ENCODE measurements around the gene PPP1CA. TPM values are rescaled to one million over a fixed set of nuclear protein-coding genes. Genes with fewer than 3 reads are reported as not detected.

PPP1CA gene
- total RNA-seq (100 to 1,000 TPM; 159 to 161 TPM), polyA plus RNA-seq (100 to 1,000 TPM; 474 to 774 TPM)

GRCh38 chr11:67401495-67402191 lies at the start of gene PPP1CA:
TSS of gene PPP1CA (minus strand) at chr11:67401858. CDS start at chr11:67401782, 76 bp downstream.
- no peaks in the 10 kb centered on the region for H3K27me3 ChIP-seq (ENCODE audit: insufficient read depth, low read length)
- Mint-ChIP-seq H3K9me3 (no peaks in the 10 kb centered on the region), H3K36me3 (peaks cover 22 to 54% of the 10 kb centered on the region in 2 donors), H3K27ac (peak within 1 kb of the TSS; percentile 83 to 98 (median 89)), H3K4me3 (peak within 1 kb of the TSS; percentile 89 to 97 (median 92)), H3K27me3 (no peaks in the 10 kb centered on the region), H3K4me1 (peaks cover 27 to 80% (median 45%) of the 10 kb centered on the region in 4 donors)
- intact Hi-C loops (cut with micrococcal nuclease), result loop anchor here (1.0 to 2.0 kb wide), 5 partner anchors 9 to 107 kb away; partner anchors contain the start of genes CDK2AP2, PTPRCAP and TMEM134
- DNase-seq, result peak; percentile 87 to 97 (median 92)
- ChIA-PET POLR2A (ENCODE audit: partially characterized antibody) (interaction anchor here (0.6 to 21.5 kb wide), 32 partner anchors 7 to 1511 kb away, joined by 3 to 2262 read pairs (median 7); partner anchors contain the start of genes AIP, ANKRD13D, CABP4 and CARNS1), CTCF (ENCODE audit: partially characterized antibody) (interaction anchor here (0.9 to 5.7 kb wide), 28 partner anchors 11 to 229 kb away, joined by 3 to 65 read pairs (median 6); partner anchors contain the start of genes AIP, CARNS1, PITPNM1 and POLD4)
- H3K27ac ChIP-seq (ENCODE audit: low read depth, low read length), result peak within 1 kb of the TSS; percentile 81
- peaks cover 78% of the 10 kb centered on the region for H3K4me1 ChIP-seq (ENCODE audit: insufficient read depth, low read length)
- H3K9me3 ChIP-seq (ENCODE audit: control insufficient read depth in 1 of 2, low read length in 2 of 2), result no peaks in the 10 kb centered on the region
- peak within 1 kb of the TSS; percentile 78 to 88 for H3K4me3 ChIP-seq (ENCODE audit: low read length in 2 of 2)
- H3K36me3 ChIP-seq (ENCODE audit: insufficient read depth, low read length), result peaks cover 37% of the 10 kb centered on the region

GRCh38 chr11:67450796-67451657 lies 49.4 kb upstream of the PPP1CA start:
- Mint-ChIP-seq H3K27ac (peak overlapping the region in 2 of 7 donors; percentile 48 to 87), H3K4me1 (peaks cover 21 to 42% (median 27%) of the 10 kb centered on the region in 4 donors), H3K4me3 (no peak overlapping the region), H3K9me3 (peaks cover 0 to 2% (median 0%) of the 10 kb centered on the region in 8 donors), H3K27me3 (no peaks in the 10 kb centered on the region), H3K36me3 (no peaks in the 10 kb centered on the region)
- DNase-seq, result peak in 1 of 5 donors; percentile 11
- Histone ChIP-seq H3K27me3 (ENCODE audit: insufficient read depth, low read length) (no peaks in the 10 kb centered on the region), H3K27ac (ENCODE audit: low read depth, low read length) (no peak overlapping the region), H3K4me1 (ENCODE audit: insufficient read depth, low read length) (peaks cover 32% of the 10 kb centered on the region), H3K9me3 (ENCODE audit: control insufficient read depth in 1 of 2, low read length in 2 of 2) (no peaks in the 10 kb centered on the region), H3K4me3 (ENCODE audit: low read length in 2 of 2) (no peak overlapping the region), H3K36me3 (ENCODE audit: insufficient read depth, low read length) (no peaks in the 10 kb centered on the region)
- ChIA-PET CTCF (ENCODE audit: partially characterized antibody) (interaction anchor here (1.8 kb wide), 1 partner anchor 13 kb away, joined by 8 read pairs; the partner anchor contains the start of gene PTPRCAP), POLR2A (ENCODE audit: partially characterized antibody) (interaction anchor here (1.0 to 30.4 kb wide), 11 partner anchors 6 to 59 kb away, joined by 3 to 900 read pairs (median 4); partner anchors contain the start of genes CABP4, CORO1B, GPR152 and PPP1CA)
- intact Hi-C loops (cut with micrococcal nuclease), result no loop called here

GRCh38 chr11:67449116-67449844 lies 47.6 kb upstream of the PPP1CA start:
- intact Hi-C loops (cut with micrococcal nuclease), result no loop called here
- Mint-ChIP-seq H3K27ac (peak overlapping the region in 4 of 7 donors; percentile 18 to 94 (median 67)), H3K27me3 (no peaks in the 10 kb centered on the region), H3K4me1 (peaks cover 35 to 60% (median 45%) of the 10 kb centered on the region in 4 donors), H3K9me3 (peaks cover 0 to 2% (median 0%) of the 10 kb centered on the region in 8 donors), H3K36me3 (no peaks in the 10 kb centered on the region), H3K4me3 (peak overlapping the region in 2 of 8 donors; percentile 20 to 31)
- Histone ChIP-seq H3K36me3 (ENCODE audit: insufficient read depth, low read length) (no peaks in the 10 kb centered on the region), H3K4me1 (ENCODE audit: insufficient read depth, low read length) (peaks cover 49% of the 10 kb centered on the region), H3K9me3 (ENCODE audit: control insufficient read depth in 1 of 2, low read length in 2 of 2) (no peaks in the 10 kb centered on the region), H3K27ac (ENCODE audit: low read depth, low read length) (no peak overlapping the region), H3K27me3 (ENCODE audit: insufficient read depth, low read length) (no peaks in the 10 kb centered on the region), H3K4me3 (ENCODE audit: low read length in 2 of 2) (no peak overlapping the region)
- POLR2A ChIA-PET (ENCODE audit: partially characterized antibody), result interaction anchor here (0.9 to 30.4 kb wide), 8 partner anchors 8 to 57 kb away, joined by 3 to 900 read pairs (median 6); partner anchors contain the start of genes CABP4, CORO1B, GPR152 and PPP1CA
- DNase-seq, result peak in 1 of 5 donors; percentile 13
- CTCF ChIA-PET (ENCODE audit: partially characterized antibody), result interaction anchor here (0.7 to 1.8 kb wide), 5 partner anchors 11 to 98 kb away, joined by 3 to 8 read pairs (median 3); partner anchors contain the start of genes PPP1CA and PTPRCAP

- H3K27ac ChIP-seq (ENCODE audit: low read depth, low read length), result peak overlapping the region; percentile 16
Observed at GRCh38 chr11:67448220-67448609, 46.6 kb upstream of the PPP1CA start.

GRCh38 chr11:67445515-67445914 lies 43.9 kb upstream of the PPP1CA start:
- Mint-ChIP-seq H3K9me3 (peaks cover 0 to 2% (median 0%) of the 10 kb centered on the region in 8 donors), H3K27me3 (no peaks in the 10 kb centered on the region), H3K4me1 (peaks cover 48 to 87% (median 68%) of the 10 kb centered on the region in 4 donors), H3K27ac (peak overlapping the region; percentile 94 to 100 (median 98)), H3K4me3 (peak overlapping the region in 7 of 8 donors; percentile 27 to 87 (median 77)), H3K36me3 (peaks cover 0 to 1% of the 10 kb centered on the region in 2 donors)
- intact Hi-C loops (cut with micrococcal nuclease), result no loop called here
- Histone ChIP-seq H3K4me3 (ENCODE audit: low read length in 2 of 2) (no peak overlapping the region), H3K27me3 (ENCODE audit: insufficient read depth, low read length) (no peaks in the 10 kb centered on the region), H3K36me3 (ENCODE audit: insufficient read depth, low read length) (no peaks in the 10 kb centered on the region), H3K27ac (ENCODE audit: low read depth, low read length) (peak overlapping the region; percentile 75), H3K4me1 (ENCODE audit: insufficient read depth, low read length) (peaks cover 75% of the 10 kb centered on the region), H3K9me3 (ENCODE audit: control insufficient read depth in 1 of 2, low read length in 2 of 2) (no peaks in the 10 kb centered on the region)
- ChIA-PET POLR2A (ENCODE audit: partially characterized antibody) (interaction anchor here (0.7 to 30.4 kb wide), 11 partner anchors 7 to 62 kb away, joined by 3 to 900 read pairs (median 4); partner anchors contain the start of genes AIP, CABP4, CDK2AP2 and CORO1B), CTCF (ENCODE audit: partially characterized antibody) (interaction anchor here (0.6 to 2.2 kb wide), 3 partner anchors 14 to 44 kb away, joined by 3 to 7 read pairs (median 3); partner anchors contain the start of gene PPP1CA)
- DNase-seq, result no peak

More at GRCh38 chr11:67448220-67448609, 46.6 kb upstream of the PPP1CA start:
- peak overlapping the region in 2 of 8 donors; percentile 36 to 56 for H3K4me3 Mint-ChIP-seq
- Histone ChIP-seq H3K36me3 (ENCODE audit: insufficient read depth, low read length) (no peaks in the 10 kb centered on the region), H3K4me3 (ENCODE audit: low read length in 2 of 2) (no peak overlapping the region), H3K27me3 (ENCODE audit: insufficient read depth, low read length) (no peaks in the 10 kb centered on the region), H3K9me3 (ENCODE audit: control insufficient read depth in 1 of 2, low read length in 2 of 2) (no peaks in the 10 kb centered on the region), H3K4me1 (ENCODE audit: insufficient read depth, low read length) (peaks cover 51% of the 10 kb centered on the region)
- peaks cover 37 to 67% (median 49%) of the 10 kb centered on the region in 4 donors for H3K4me1 Mint-ChIP-seq
- POLR2A ChIA-PET (ENCODE audit: partially characterized antibody), result interaction anchor here (1.2 to 30.4 kb wide), 5 partner anchors 9 to 46 kb away, joined by 4 to 900 read pairs (median 130); partner anchors contain the start of genes CABP4, CORO1B, GPR152 and PPP1CA
- DNase-seq, result no peak
- no peaks in the 10 kb centered on the region for H3K36me3 Mint-ChIP-seq
- H3K27ac Mint-ChIP-seq, result peak overlapping the region; percentile 32 to 94 (median 52)
- intact Hi-C loops (cut with micrococcal nuclease), result no loop called here
- peaks cover 0 to 2% (median 0%) of the 10 kb centered on the region in 8 donors for H3K9me3 Mint-ChIP-seq
- CTCF ChIA-PET (ENCODE audit: partially characterized antibody), result no interaction called here
- H3K27me3 Mint-ChIP-seq, result no peaks in the 10 kb centered on the region

Measured in CD4-positive, alpha-beta memory T cell (primary cell).